Erythroblast (primary cell): ENCODE measurements around the gene CELSR3.

Experiments
- GATA1 ChIP-seq: IDR thresholded peaks from 2 replicates; pipeline ENCODE4 v1.6.1; 2011; ENCODE audit warnings: low read depth, mild to moderate bottlenecking, control low read depth, low read length, moderate library complexity
- POLR2A ChIP-seq: IDR thresholded peaks from 2 replicates; pipeline ENCODE4 v1.6.1; 2011; ENCODE audit warnings: mild to moderate bottlenecking, low read length

GRCh38 chr3:48684054-48684349 lies 21.3 kb upstream of the CELSR3 start:
- TF ChIP-seq POLR2A = no peak
- TF ChIP-seq GATA1 = no peak
